Measurements from ENCODE around the gene IL1B.

DNA sequence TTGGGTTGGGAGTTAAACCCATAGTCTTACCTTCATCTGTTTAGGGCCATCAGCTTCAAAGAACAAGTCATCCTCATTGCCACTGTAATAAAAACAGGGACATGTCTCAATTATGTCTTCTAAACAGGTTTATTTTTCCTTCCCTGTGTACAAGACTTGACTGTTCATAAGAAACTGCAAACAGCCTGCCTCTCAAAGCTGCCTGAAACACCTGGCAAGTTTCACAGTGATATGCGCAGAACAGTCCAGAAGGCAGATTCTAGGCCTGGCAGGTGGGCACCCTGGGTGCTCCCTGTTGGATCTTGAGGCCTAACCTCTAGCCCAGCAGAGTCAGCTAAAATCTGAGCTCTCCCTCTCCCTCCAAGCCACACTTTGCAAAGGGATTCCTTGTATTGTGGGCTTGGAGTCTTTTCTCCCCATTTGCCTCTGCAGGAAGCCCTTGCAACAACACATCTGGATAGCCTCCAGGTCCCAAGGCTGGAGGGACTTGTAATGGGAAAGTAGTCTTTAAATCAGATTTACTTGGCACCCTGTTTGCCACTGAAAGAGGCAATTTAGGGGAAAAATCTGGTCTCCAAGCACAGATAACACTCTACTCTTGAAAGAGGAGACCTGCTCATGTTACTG lies 930 bp downstream of the IL1B start:
- TF ChIP-seq, protein P1, sequence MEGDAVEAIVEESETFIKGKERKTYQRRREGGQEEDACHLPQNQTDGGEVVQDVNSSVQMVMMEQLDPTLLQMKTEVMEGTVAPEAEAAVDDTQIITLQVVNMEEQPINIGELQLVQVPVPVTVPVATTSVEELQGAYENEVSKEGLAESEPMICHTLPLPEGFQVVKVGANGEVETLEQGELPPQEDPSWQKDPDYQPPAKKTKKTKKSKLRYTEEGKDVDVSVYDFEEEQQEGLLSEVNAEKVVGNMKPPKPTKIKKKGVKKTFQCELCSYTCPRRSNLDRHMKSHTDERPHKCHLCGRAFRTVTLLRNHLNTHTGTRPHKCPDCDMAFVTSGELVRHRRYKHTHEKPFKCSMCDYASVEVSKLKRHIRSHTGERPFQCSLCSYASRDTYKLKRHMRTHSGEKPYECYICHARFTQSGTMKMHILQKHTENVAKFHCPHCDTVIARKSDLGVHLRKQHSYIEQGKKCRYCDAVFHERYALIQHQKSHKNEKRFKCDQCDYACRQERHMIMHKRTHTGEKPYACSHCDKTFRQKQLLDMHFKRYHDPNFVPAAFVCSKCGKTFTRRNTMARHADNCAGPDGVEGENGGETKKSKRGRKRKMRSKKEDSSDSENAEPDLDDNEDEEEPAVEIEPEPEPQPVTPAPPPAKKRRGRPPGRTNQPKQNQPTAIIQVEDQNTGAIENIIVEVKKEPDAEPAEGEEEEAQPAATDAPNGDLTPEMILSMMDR (IDR thresholded peaks at IDR 0.05; ENCODE audit: poor library complexity) = no peak
- TF ChIP-seq EZH2 (IDR thresholded peaks at IDR 0.05; ENCODE audit: borderline replicate concordance) = no peak
